Non-pigmented ciliary epithelial cell (primary cell): ENCODE results near the gene BICRAL.
A peak's percentile ranks its signal among the peaks of the same experiment; 100 is the strongest.
"Not testable (repeated sequence)": the region's sequence is repeated elsewhere in the genome, so short reads cannot be mapped to it uniquely, and the experiment has no call there.

Source experiments
- DNase-seq: peaks from one replicate; pipeline ENCODE4 v3.0.0-alpha.2; 2010; ENCODE audit warnings: low read depth

The BICRAL gene

DNA sequence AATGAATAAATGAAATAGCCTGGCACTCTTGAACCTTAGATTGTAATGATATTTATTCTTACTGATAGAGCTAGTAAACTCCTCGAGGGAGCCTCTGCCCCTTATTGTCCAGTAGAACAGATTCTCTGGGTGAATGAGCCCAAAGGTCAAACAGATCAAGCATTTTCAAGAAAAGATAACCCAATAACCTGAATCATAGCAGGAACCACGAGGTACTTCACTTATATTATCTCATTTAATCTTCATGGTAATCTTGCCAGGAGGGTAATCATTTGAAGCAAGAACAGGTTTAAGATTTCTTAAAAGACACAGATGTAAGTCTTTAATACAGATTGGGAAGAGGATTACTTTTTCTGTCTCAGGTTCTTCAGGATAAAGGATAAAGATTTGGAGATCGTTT lies 18.9 kb upstream of the BICRAL start:
- no peak for DNase-seq

DNA sequence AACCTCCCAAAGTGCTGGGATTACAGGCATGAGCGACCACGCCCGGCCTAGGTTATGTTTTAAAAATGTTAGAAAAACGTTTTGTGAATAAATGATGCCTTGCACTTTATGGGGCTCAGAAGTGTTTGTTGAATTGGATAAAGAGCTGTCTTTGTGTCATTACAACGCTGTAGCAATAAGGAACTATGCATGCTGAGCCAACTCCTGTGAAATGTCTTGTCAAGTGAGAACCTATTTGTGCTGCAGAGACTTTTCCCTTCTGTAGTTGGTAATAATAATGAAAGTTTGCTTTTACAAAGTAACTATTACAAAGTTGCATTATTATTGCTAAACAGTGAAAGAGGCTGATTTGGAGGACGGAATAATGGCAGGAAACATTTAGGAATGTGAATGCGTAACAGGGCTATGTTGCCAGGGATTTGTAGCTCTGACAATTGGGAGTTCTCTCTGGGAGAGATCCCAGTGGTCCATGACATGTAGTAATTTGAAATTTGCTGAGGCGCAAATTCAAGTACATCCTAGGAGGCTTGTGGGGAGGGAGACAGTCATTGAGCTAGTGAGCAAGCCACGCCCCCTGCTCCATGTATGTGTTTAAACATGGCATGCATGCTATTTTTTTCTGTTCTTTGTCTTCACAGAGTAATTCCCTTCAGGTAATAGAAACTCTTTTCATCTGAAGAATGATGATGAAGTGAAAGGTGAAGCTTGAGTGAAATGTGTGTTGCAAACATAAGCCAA lies 16.8 kb upstream of the BICRAL start:
- no peak for DNase-seq

DNA sequence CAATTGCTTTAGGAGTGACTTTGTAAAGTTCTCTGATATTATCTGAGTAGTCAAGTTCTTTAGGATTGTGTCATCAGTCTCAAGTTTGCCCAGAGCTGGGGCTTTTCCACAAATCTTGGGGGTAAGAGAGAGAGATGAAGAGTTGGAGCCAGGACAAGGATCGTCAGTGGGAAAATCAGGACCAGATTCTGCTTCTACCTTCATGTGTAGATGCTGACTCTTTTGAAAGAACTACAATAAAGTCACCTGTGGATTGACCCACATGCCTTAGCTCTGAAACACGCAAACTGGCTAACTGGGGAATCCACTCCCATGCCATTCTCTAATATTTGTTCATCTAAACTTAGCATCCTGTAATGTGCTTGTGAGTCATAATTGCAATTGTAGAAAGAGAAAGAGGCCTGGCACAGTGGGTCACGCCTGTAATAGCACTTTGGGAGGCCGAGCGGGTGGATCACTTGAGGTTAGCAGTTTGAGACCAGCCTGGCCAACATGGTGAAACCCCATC lies 15.6 kb upstream of the BICRAL start:
- peak; percentile 43 for DNase-seq

DNA sequence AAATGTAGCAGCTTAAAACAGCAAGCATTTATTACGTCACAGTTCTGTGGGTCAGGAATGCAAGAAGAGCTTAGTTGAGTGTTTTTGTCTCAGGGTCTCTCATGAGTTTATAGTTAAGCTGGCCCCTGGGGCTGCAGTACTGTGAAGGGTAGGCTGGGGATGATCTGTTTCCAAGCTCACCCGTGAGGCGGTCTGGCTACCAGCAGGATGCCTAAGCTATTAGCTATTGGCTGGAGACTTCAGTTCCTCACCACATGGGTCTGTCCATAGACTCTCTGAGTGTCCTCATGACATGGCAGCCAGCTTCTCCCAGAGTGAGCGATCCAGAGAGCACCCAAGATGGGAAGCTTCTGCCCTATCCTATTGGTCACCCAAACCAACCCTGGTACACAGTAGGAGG lies 12.8 kb upstream of the BICRAL start:
- DNase-seq, result no peak

DNA sequence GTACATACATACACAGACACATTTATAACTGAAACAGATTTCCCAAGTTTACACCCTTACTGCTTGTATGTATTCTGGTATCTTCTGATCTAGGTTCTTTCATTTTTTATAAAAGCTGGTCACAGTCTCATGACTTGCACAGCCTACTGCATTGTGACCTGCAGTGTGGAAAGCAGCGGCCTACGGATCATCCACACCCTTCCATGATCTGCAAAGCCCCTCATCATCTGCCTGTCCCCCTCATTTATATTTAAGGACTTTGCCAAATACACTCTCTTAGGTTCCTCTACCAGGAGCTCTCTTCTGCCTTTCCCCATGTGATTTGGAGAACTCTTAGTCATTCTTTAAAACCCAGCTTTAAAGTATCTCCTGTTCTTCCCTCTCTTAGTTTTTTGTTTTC lies 12.0 kb upstream of the BICRAL start:
- no peak for DNase-seq

DNA sequence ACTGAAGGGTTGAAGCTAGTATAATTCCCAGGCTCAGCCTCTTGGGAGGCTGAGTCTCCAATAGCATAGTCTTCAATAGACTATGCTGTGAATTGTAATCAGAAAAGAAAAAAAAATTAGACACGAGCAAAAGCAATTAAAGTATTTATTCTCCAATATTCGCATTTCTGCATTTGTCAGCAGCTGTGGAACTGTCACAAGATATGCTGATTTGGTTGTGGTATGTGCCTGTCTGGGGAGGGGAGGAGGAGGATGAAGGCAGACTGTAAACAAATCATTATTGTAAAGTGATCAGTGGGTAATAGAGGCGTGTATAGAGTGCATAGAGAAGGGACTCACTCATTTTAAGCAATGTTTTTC lies 10.1 kb upstream of the BICRAL start:
- no peak for DNase-seq

DNA sequence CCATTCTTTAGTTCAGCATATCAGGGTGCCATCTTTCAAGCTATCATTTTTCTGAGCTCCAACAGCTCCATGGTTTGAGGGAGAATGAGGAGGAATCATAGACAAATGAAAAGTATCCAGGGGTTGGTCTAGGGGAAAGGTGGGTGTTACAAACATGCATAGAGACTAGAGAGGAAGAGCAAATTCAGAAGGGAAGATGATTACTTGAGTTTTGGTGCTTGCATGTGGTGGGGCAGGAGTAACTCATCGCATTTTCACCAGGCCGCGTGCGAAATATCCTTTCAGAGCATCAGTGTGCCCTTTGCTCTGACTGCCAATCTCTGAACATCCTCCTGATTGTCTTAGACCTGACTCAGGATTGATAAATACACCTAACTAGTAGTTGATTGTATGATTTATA lies 7.7 kb upstream of the BICRAL start:
- DNase-seq, result no peak

DNA sequence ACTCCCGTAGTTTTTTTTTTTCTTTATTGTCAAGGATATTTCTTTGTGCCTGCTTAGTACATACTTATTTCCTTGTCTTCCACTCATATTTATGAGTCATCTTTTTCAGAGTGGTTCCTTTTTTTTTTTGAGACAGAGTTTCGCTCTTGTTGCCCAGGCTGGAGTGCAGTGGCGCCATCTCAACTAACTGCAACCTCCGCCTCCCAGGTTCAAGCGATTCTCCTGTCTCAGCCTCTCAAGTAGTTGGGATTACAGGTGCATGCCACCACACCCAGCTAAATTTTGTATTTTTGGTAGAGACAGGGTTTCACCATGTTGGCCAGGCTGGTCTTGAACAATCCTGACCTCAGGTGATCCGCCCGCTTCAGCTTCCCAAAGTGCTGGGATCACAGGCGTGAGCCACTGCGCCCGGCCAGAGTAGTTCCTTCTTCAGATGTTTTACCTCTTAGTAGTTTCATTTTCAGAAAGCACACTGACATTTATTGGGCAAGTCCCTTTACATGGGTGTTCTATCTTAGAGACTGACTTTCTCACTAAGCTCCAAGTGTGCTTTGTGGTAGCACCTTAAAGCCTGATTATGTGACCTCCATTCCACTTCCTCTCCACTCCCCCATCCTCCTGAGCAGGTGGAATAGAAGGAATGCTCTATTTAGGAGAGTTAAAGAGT lies 6.9 kb upstream of the BICRAL start:
- not testable (repeated sequence) for DNase-seq

DNA sequence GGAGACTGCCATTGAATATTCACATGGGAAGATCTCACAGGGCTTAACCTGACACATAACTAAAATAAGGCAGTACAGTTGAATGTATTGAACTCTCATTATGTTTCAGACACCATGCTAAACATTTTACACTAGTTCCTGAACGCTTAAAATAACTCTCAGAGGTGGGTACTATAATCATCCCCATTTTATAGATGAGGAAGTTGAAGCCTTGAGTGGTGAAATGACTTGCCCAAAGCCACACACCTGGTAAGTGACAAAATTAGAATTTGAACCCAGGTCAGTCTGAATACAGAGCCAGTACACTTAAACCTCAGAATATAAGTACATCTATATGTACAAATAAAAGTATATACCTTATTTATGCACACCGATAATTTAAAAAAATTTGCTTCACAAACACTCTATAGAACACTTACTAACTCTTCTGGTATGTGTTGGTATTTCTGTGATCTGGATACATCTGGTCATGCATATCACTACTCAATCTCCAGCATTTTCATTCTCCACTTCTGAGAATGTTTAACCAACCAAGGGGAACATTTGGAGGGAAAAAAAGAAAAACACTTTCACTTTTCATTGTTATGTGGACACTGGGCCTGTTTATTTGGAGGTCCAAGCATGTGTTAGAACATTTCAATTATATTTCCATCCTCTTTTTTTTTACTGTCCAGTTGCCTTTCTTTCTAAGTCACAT lies 4.6 kb upstream of the BICRAL start:
- DNase-seq, result no peak

DNA sequence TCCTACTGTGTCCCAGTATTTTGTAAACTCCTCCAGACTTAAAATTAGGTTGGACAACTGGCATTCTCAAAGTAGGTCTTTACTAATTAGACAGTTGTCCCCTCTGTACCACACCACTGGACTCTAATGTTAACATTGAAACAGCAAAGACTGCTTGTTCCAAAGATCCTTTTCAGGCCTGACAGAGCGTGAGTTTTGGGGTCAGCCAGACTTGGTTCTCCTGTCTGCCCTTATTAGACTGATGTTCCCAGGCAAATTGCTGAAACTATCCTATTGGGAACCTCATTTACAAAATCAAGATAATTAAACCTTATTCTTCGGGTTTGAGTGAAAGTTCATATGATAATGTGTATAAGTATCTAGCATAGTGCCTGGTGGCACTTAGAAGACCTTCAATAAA lies 3.7 kb upstream of the BICRAL start:
- DNase-seq, result no peak

DNA sequence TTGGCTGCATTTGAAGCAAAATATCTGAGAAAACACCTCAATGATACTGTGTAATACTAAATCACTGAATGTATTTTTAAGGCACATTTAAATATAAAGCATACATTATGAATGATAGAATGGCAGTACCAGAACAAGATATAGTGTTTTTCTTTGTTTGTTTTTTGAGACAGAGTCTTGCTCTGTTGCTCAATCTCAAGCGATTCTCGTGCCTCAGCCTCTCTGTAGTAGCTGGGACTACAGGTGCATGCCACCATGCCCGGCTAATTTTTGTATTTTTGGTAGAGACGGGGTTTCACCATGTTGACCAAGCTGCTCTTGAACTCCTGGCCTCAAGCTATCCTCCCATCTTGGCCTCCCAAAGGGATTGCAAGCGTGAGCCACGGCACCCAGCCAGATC lies 2.3 kb upstream of the BICRAL start:
- DNase-seq, result no peak

DNA sequence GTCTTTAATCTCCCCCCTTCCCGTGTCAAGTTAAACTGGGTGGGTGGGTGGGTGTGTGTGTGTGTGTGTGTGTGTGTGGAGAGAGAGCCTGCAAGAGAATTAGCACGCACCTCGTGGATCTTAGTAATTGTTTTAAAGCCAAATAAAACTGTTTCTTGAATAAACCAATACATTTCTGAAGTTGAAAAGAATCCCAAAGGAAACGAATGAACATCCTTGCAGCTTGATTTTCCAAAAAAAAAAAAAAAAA lies 381 bp upstream of the BICRAL start:
- DNase-seq, result no peak

DNA sequence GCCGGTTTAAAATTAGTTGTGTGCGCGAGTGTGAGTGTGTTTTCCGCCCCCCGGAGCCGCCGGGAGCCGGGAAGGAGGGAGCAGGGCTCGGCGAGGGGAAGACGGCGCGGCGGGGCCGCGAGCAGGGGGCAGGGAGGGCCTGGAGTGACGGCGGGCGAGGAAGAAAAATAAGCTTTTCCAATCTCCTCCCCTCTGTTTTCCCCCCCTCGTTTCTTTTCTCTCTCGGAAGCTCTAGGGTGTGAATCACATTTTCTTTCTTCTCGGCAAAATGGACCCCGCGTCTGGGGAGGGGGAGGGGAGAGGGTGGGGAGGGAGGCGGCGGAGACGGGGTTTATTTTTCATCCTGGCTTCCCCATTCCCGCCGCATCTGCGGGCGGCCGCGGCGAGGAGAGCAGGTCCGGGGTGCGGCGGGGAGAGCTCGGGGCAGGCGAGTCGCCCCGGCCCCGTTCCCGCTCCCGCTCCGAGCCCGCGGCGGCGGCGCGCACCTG lies 881 bp downstream of the BICRAL start:
- DNase-seq, result peak; percentile 67

DNA sequence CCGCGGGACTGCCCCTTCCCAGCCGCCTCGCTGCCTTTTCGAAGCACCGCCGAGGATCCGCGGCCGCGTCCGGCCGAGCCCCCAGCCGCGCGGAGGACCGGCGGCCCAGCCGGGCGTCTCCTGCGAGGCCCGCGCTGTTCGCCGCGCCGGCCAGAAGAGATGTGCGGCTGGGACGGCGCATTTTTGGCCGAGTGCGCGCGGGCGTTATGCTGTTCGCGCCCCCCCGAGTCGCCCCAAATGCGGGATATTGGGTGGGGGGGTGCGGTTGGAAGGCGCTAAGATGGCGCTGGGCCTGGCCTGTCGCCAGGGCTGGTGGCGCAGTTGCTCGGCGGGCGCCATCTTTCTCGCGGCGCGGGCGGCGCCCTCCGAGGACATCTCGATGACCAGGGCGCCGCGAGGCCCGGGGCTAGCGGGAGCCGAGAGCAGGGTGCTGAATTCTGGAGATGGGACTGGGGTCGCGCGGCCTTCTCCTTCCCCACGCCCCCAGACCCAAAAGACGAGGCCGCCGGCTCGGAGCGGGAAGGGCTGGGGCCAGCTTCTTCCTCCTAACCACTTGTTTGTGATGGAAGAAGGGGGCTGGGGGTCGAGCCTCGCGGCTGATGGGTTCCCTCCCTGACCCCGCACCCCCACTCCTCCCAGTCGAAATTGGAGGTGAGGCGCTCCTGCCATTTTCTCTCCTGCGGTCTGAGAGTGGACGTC lies 1.5 kb downstream of the BICRAL start:
- no peak for DNase-seq

DNA sequence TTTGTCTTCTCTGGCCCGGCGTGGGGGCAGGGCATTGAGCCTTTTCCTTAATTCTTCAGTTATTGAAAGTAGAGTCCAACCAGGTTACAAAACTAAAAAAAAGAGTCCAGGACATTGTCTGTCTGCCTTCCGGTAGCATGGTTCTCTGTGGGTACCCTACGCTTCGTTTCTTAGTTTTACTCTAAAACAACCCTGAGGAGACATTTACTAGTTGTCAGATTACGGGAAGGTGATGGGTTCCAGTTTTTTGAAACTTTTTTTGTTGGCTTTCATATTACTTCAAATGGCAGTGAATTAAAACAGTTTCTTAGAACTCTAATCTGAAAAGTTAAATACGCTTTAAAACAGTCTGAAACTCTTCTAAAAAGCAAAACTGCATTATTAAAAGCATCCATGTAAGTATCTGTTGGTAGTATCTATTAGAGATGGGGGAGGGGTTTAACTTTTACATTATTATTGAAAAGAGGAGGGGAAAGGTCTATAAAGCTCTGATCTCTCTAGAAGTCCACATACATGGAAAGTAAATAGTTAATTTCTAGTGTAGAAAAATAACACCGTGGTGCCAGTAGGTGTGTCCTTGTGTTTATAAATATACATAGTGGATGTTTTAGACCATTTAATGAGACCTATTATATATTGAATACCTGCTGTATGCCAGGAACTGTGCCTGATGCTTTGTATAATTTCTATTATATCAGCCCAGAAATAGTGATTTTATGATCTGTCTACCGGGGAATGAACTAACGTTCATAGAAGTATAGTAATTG lies 2.2 kb downstream of the BICRAL start:
- DNase-seq, result no peak

DNA sequence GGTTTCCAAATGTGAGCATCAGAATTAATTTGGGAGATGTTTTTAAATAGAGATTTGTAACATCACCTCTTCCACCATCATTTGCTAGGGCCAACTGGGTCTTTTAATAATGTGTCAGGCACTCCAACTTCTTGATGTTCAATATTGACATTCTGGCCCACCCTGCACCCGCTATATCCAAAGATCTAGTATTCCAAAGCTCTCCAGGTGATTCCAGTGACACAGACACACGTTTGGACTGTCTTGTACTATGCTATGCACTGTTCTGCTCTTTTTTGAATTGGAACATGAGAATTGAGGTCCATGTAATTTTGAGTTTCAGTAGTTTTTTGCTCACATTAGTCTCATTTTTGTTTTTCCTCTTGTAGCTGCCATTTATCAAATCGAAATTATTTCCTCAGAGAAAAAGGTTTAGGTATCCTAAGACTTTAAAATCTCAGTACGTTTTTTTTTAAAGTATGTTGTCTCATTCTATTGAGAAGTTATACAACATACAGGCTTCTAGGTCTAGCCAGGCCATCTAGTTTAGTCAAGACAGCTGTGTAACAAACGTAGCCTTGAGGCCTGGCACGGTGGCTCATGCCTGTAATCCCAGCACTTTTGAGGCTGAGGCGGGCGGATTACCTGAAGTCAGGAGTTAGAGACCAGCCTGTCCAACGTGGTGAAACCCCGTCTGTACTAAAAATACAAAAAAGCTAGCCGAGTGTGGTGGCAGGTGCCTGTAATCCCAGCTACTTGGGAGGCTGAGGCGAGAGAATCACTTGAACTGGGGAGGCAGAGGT lies 3.1 kb downstream of the BICRAL start:
- DNase-seq, result no peak

DNA sequence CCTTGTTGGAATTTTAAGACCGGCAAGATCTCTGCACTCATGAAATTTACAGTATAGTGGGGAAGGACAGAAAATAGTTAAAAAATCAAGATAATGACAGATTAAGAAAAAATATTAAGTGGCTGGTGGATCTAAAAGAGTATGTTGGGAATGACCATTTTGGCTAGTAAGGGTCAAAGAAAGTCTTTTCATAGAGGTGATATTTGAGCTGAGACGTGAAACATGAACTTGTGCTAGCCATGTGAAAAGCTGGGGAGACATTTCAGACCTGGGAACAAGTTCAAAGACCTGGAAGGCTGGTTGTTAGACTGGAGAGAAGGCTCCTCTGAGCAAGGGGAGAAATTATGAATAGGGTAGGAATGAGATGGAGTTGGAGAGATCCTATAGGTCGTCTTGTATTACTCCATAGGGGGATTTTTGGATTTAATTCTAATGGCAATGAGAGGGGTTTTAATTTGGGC lies 4.7 kb downstream of the BICRAL start:
- no peak for DNase-seq

DNA sequence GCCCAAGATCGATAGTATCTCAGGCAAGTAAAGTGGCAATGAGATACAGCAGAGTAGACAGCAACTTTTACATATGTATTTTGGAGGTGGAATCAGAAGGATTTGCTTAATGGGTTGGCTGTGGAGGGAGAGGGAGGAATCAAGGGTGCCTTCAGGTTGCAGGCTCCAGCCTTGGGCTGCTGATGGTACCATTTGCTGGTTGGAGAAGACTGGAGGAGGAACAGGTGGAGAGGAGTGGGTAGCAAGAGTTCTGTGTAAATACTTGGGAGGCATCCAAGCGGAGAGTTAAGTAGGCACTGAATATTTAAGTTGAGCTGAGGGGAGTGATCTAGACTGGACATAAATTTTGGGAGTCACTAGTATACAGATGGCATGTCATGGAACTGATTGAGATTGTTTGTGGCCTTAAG lies 5.2 kb downstream of the BICRAL start:
- DNase-seq, result no peak

DNA sequence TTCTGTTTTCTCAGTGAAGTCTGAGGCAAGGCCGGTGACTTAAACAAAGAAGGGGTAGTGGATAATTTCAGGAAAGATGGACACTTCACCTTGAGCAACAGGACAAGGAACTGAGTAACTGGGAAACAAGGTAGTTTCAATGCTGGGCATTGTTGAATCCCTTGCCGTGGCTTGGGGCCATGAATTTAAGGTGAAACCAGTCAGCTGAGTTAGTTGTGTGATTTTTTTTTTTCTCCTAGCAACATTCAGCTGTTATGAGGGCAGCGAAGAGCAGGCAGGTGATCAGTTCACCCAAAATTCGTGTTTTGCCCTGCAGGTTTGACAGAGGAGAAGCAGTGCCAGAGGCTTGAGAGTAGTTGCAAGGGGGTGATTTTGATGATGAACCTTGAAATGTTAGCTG lies 6.8 kb downstream of the BICRAL start:
- no peak for DNase-seq

DNA sequence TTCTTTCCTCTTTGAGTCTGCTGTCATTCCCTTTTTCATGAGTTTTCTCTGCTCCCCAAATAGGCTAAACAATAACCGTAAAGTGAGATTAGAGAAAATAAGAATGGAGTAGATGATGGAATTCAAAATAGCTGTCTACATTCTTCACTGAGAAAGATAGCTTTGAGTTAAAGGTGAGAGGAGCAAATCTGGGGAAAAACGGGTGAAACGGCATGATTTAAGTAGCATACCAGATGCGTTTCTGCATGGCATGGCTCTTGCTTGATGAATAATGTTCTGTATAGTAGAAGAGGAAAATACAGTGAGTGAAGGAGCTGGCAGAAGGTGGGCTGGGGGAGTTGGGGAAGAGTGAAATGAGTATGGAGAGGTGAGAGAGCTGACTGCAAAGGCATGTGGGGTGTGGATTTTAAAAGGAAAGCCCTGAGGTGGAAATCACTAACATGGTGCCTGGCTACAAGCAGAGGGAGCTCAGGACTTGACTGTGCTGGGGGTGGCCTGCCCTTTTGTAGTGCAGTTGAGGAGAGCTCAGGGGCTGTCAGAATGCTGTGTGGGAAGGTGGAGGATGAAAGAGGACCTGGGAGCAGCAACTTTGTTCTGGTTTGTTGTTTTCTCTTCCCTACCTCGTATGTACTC lies 8.8 kb downstream of the BICRAL start:
- DNase-seq, result no peak
